GM12878 (cell line): ENCODE results near the gene NLE1.

Experiments
- ASH2L ChIP-seq: fragments of 300-600, 200-600 bp; sonication (generic); IDR thresholded peaks from 2 replicates; pipeline ENCODE4 v1.6.1; 2017; ENCODE audit warnings: low read depth, mild to moderate bottlenecking, borderline replicate concordance
- BHLHE40 ChIP-seq, 2 experiments: fragments of 450-650 bp in 1 of 2; IDR thresholded peaks; 2 replicates each; pipeline ENCODE4 v1.6.1; 2011 to 2017; ENCODE audit warnings: low read depth in 2 of 2, borderline replicate concordance in 1 of 2, improper control_type of control experiment in 1 of 2, low read length in 1 of 2, mild to moderate bottlenecking in 1 of 2
- CTCF ChIP-seq, 3 experiments: IDR thresholded peaks in 2 of 3; conservative IDR thresholded peaks in 1 of 3; 2 replicates each; pipeline ENCODE4 v1.5.1; 2011; ENCODE audit warnings: low read depth in 3 of 3, low read length in 3 of 3, mild to moderate bottlenecking in 3 of 3, control low read depth in 2 of 3, moderate library complexity in 2 of 3, inconsistent platforms in 1 of 3, mixed read lengths in 1 of 3; ENCODE audit not compliant: control insufficient read depth in 2 of 3, insufficient read depth in 1 of 3; ENCODE audit errors: extremely low read depth in 1 of 3
- DPF2 ChIP-seq: fragments of 450-650 bp; IDR thresholded peaks from 2 replicates; pipeline ENCODE4 v1.6.1; 2017; ENCODE audit warnings: mild to moderate bottlenecking
- EZH2 ChIP-seq: IDR thresholded peaks from 2 replicates; pipeline ENCODE4 v1.6.1; 2012; ENCODE audit warnings: low read depth, mild to moderate bottlenecking, control low read depth, inconsistent platforms, low read length, borderline replicate concordance; ENCODE audit not compliant: control insufficient read depth
- HDAC2 ChIP-seq: fragments of 200-600 bp; sonication (generic); IDR thresholded peaks from 2 replicates; pipeline ENCODE4 v1.6.1; 2017
- MAX ChIP-seq: IDR thresholded peaks from 2 replicates; pipeline ENCODE4 v1.6.1; 2012; ENCODE audit warnings: low read depth, low read length, improper control_type of control experiment
- POLR2A ChIP-seq: IDR thresholded peaks from 2 replicates; pipeline ENCODE4 v1.6.1; 2011; ENCODE audit warnings: low read depth, mild to moderate bottlenecking, low read length
- POLR2AphosphoS5 ChIP-seq: IDR thresholded peaks from 2 replicates; pipeline ENCODE4 v1.6.1; 2011; ENCODE audit warnings: mild to moderate bottlenecking, low read length, inconsistent platforms
- RCOR1 ChIP-seq: conservative IDR thresholded peaks from 2 replicates; pipeline ENCODE4 v1.6.1; 2012; ENCODE audit warnings: low read depth, low read length, improper control_type of control experiment
- USF2 ChIP-seq: IDR thresholded peaks from 2 replicates; pipeline ENCODE4 v1.6.1; 2011; ENCODE audit warnings: low read depth, low read length, improper control_type of control experiment, borderline replicate concordance
- YY1 ChIP-seq: IDR thresholded peaks from 2 replicates; pipeline ENCODE4 v1.6.1; 2011; ENCODE audit warnings: low read depth, mild to moderate bottlenecking, low read length

GRCh38 chr17:35081638-35082037, 60.5 kb downstream of the NLE1 start:
- no peak for TF ChIP-seq CTCF (IDR thresholded peaks at IDR 0.05 in 2 of 3, conservative IDR thresholded peaks at IDR 0.05 in 1 of 3; ENCODE audit: control insufficient read depth in 2 of 3, extremely low read depth in 1 of 3, insufficient read depth in 1 of 3, low read depth in 3 of 3, low read length in 3 of 3)
- TF ChIP-seq POLR2AphosphoS5, result no peak
- no peak for TF ChIP-seq USF2
- no peak for TF ChIP-seq ASH2L
- TF ChIP-seq MAX, result no peak
- no peak for TF ChIP-seq POLR2A
- no peak for TF ChIP-seq YY1
- no peak for TF ChIP-seq EZH2
- no peak for TF ChIP-seq DPF2
- no peak for TF ChIP-seq HDAC2
- TF ChIP-seq RCOR1, result no peak
- no peak for TF ChIP-seq BHLHE40 (IDR thresholded peaks at IDR 0.05; ENCODE audit: borderline replicate concordance in 1 of 2, low read depth in 2 of 2, low read length in 1 of 2)
